HCT116 (cell line): Measurements from ENCODE around the gene ZNRF3. TPM values are rescaled to one million over a fixed set of nuclear protein-coding genes. Genes with fewer than 3 reads are reported as not detected.

ENCODE experiments used
- ATAC-seq: fragments of 200-7000 bp; cut with Tn5 transposase; 2 replicates; pipeline ENCODE4 v1.9.1; 2020; ENCODE audit warnings: mild to moderate bottlenecking, moderate library complexity
- BruUV-seq: library from RNA; stranded (reverse); fragments of 400-500 nt; replicated peaks from 2 replicates; lab custom pipeline; 2021; lab: Mats Ljungman, UMichigan
- CTCF ChIA-PET: fragments of 300-600 bp; sonication (Branson Sonifier 250); formaldehyde crosslinking; loops from one replicate; lab custom pipeline; 2021; ENCODE audit warnings: antibody characterized with exemption; lab: Charles Lee
- POLR2A ChIA-PET: fragments of 300-600, 350-600 bp; sonication (Branson Sonifier 250); formaldehyde crosslinking; loops from one replicate; lab custom pipeline; 2021; ENCODE audit warnings: antibody characterized with exemption; lab: Charles Lee
- RAD21 ChIA-PET, 2 experiments: fragments of 300-600 bp; sonication (Branson Sonifier 250); formaldehyde crosslinking; loops; one replicate each; lab custom pipeline; 2023; ENCODE audit warnings: low total read pairs in 2 of 2; ENCODE audit not compliant: uncharacterized antibody in 2 of 2, unreplicated experiment in 2 of 2, low non-redundant PET in 1 of 2; lab: Charles Lee
- DNase-seq: peaks from one replicate; pipeline ENCODE4 v3.0.0-alpha.2; 2010; ENCODE audit warnings: low read depth, low spot score
- H2AFZ ChIP-seq: fragments of 200-600 bp; shearing (Covaris generic), sonication (generic); 2 replicates; pipeline ENCODE4 v1.6.1; 2017; ENCODE audit warnings: low read depth, mixed run types, mixed read lengths, antibody characterized with exemption, low read length; ENCODE audit not compliant: poor library complexity, severe bottlenecking
- H3K27ac ChIP-seq: 2 replicates; pipeline ENCODE4 v1.5.1; 2012; ENCODE audit warnings: low read depth, low read length
- H3K27me3 ChIP-seq: fragments of 200-600 bp; sonication (generic); 2 replicates; pipeline ENCODE4 v1.6.1; 2016; ENCODE audit warnings: mixed run types, low read length, mixed read lengths; ENCODE audit not compliant: insufficient read depth
- H3K36me3 ChIP-seq, 2 experiments: fragments of 200-500 bp in 1 of 2; fragments of 200-600 bp in 1 of 2; sonication (Bioruptor generic) in 1 of 2; sonication (generic) in 1 of 2; 2 replicates each; pipeline versions ENCODE4 v1.5.1 to v1.6.1; 2014 to 2016; ENCODE audit warnings: low read length in 2 of 2, inconsistent platforms in 1 of 2, mixed read lengths in 1 of 2, mixed run types in 1 of 2; ENCODE audit not compliant: insufficient read depth in 2 of 2, control insufficient read depth in 1 of 2
- H3K4me1 ChIP-seq, 2 experiments: fragments of 200-600 bp in 1 of 2; sonication (generic) in 1 of 2; 2 replicates each; pipeline versions ENCODE4 v1.5.1 to v1.6.1; 2012 to 2017; ENCODE audit warnings: low read length in 2 of 2, inconsistent platforms in 1 of 2, mild to moderate bottlenecking in 1 of 2, mixed read lengths in 1 of 2, mixed run types in 1 of 2, moderate library complexity in 1 of 2; ENCODE audit not compliant: insufficient read depth in 2 of 2, control insufficient read depth in 1 of 2
- H3K4me2 ChIP-seq: fragments of 200-600 bp; sonication (generic); 2 replicates; pipeline ENCODE4 v1.6.1; 2017; ENCODE audit warnings: mixed run types, low read length, mixed read lengths
- H3K4me3 ChIP-seq, 2 experiments: fragments of 200-600 bp in 1 of 2; sonication (generic) in 1 of 2; replicated peaks in 1 of 2; 2 replicates each; pipeline ENCODE4 v1.5.1; 2011 to 2016; ENCODE audit warnings: low read length in 2 of 2, control low read depth in 1 of 2, low read depth in 1 of 2, mild to moderate bottlenecking in 1 of 2, mixed read lengths in 1 of 2, mixed run types in 1 of 2
- H3K79me2 ChIP-seq: fragments of 200-600 bp; sonication (generic); 2 replicates; pipeline ENCODE4 v1.6.1; 2017; ENCODE audit warnings: mild to moderate bottlenecking, mixed run types, low read length, moderate library complexity, mixed read lengths; ENCODE audit not compliant: insufficient read depth
- H3K9ac ChIP-seq: fragments of 200-600 bp; sonication (generic); 2 replicates; pipeline ENCODE4 v1.6.1; 2016; ENCODE audit warnings: low read length, mixed read lengths
- H3K9me2 ChIP-seq: fragments of 200-600 bp; sonication (generic), shearing (Covaris generic); 2 replicates; pipeline ENCODE4 v1.6.1; 2017; ENCODE audit warnings: mixed run types, mild to moderate bottlenecking, moderate library complexity; ENCODE audit not compliant: insufficient read depth
- H3K9me3 ChIP-seq, 2 experiments: fragments of 200-500 bp in 1 of 2; fragments of 200-600 bp in 1 of 2; sonication (Bioruptor generic) in 1 of 2; sonication (generic) in 1 of 2; 2 replicates each; pipeline ENCODE4 v1.6.1; 2014 to 2017; ENCODE audit warnings: low read length in 2 of 2, mixed read lengths in 2 of 2, inconsistent platforms in 1 of 2, low read depth in 1 of 2, mild to moderate bottlenecking in 1 of 2, mixed run types in 1 of 2, moderate library complexity in 1 of 2; ENCODE audit not compliant: control insufficient read depth in 1 of 2, insufficient read depth in 1 of 2
- H4K20me1 ChIP-seq: fragments of 200-600 bp; sonication (generic), shearing (Covaris generic); 2 replicates; pipeline ENCODE4 v1.6.1; 2017; ENCODE audit warnings: mixed run types, mild to moderate bottlenecking, moderate library complexity; ENCODE audit not compliant: insufficient read depth
- EGR1 ChIP-seq: IDR thresholded peaks from 2 replicates; pipeline ENCODE4 v1.6.1; 2012; ENCODE audit warnings: low read depth
- ELF1 ChIP-seq: IDR thresholded peaks from 2 replicates; pipeline ENCODE4 v1.6.1; 2012; ENCODE audit warnings: low read depth, borderline replicate concordance
- MAX ChIP-seq: IDR thresholded peaks from 2 replicates; pipeline ENCODE4 v1.6.1; 2012
- REST ChIP-seq: IDR thresholded peaks from 2 replicates; pipeline ENCODE4 v1.6.1; 2012; ENCODE audit warnings: low read depth
- ZBTB33 ChIP-seq: IDR thresholded peaks from 2 replicates; pipeline ENCODE4 v1.6.1; 2011; ENCODE audit warnings: mild to moderate bottlenecking, low read length, moderate library complexity; ENCODE audit not compliant: insufficient replicate concordance; ENCODE audit errors: extremely low read depth
- ZFX ChIP-seq: fragments of 450-650 bp; IDR thresholded peaks from 2 replicates; pipeline ENCODE4 v1.6.1; 2017
- intact Hi-C: fragments of 100-400 bp; cut with micrococcal nuclease; formaldehyde crosslinking; loops from 2 replicates; pipeline ENCODE4 v1.10.0; 2022
- total RNA-seq: library from RNA; stranded (reverse); gene quantifications from one replicate; pipeline ENCODE4 v1.2.1, GENCODE V29; 2021; ENCODE audit not compliant: unreplicated experiment

ZNRF3 gene
- total RNA-seq, 1 experiment from 2014 or later, result 12.2 TPM

- no peak overlapping the region for H2AFZ ChIP-seq
- no peak overlapping the region for H3K4me3 ChIP-seq
- no peaks in the 10 kb centered on the region for H3K9me2 ChIP-seq
- no peaks in the 10 kb centered on the region for H3K4me1 ChIP-seq
- no peak overlapping the region for H3K4me2 ChIP-seq
- ATAC-seq, result no peak
- CTCF ChIA-PET, result interaction anchor here (3.0 kb wide), 1 partner anchor 16 kb away, joined by 13 read pairs; no protein-coding TSS in a partner anchor
- POLR2A ChIA-PET, result no interaction called here
- no peak overlapping the region for H3K9ac ChIP-seq
- no peaks in the 10 kb centered on the region for H3K9me3 ChIP-seq
- BruUV-seq, result no TSS peak
- no peaks in the 10 kb centered on the region for H3K36me3 ChIP-seq
- no peaks in the 10 kb centered on the region for H3K27me3 ChIP-seq
- no peaks in the 10 kb centered on the region for H3K79me2 ChIP-seq
- intact Hi-C loops, result no loop called here
- TF ChIP-seq EGR1, result no peak
- TF ChIP-seq ZFX, result no peak
- TF ChIP-seq REST, result no peak
- no peak for TF ChIP-seq ZBTB33
- no peak for TF ChIP-seq ELF1
- TF ChIP-seq MAX, result no peak
- TF ChIP-seq, all 23 proteins: peak for 0
- Histone ChIP-seq H3K27ac (no peak overlapping the region), H4K20me1 (no peaks in the 10 kb centered on the region)
- no peak for DNase-seq
- RAD21 ChIA-PET, result no interaction called here
Observed at GRCh38 chr22:29056472-29056871, 173.1 kb downstream of the ZNRF3 start.
